Astrocyte (in vitro differentiated cells and primary cell): ENCODE measurements around the gene PCNA. TPM values are rescaled to one million over a fixed set of nuclear protein-coding genes. Genes with fewer than 3 reads are reported as not detected.
A peak's percentile ranks its signal among the peaks of the same experiment; 100 is the strongest.

Experiments used
- DNase-seq: peaks from one replicate; pipeline ENCODE4 v3.0.0-alpha.2; 2010; ENCODE audit warnings: low read depth
- FAIRE-seq: peaks from 2 replicates; lab custom pipeline; 2011; peaks lifted over from hg19 to GRCh38; lab: Jason Lieb, UNC
- H2AFZ ChIP-seq: 2 replicates; pipeline ENCODE4 v1.6.0; 2012; ENCODE audit warnings: low read depth, low read length, inconsistent platforms
- H3K27ac ChIP-seq: 2 replicates; pipeline ENCODE4 v1.5.1; 2011; ENCODE audit warnings: low read depth, low read length, inconsistent platforms
- H3K27me3 ChIP-seq: 2 replicates; pipeline ENCODE4 v1.6.0; 2011; ENCODE audit warnings: low read length, inconsistent platforms; ENCODE audit not compliant: insufficient read depth
- H3K36me3 ChIP-seq: 2 replicates; pipeline ENCODE4 v1.5.1; 2011; ENCODE audit warnings: low read length, inconsistent platforms; ENCODE audit not compliant: insufficient read depth
- H3K4me1 ChIP-seq: 2 replicates; pipeline ENCODE4 v1.5.1; 2011; ENCODE audit warnings: low read length, inconsistent platforms; ENCODE audit not compliant: insufficient read depth
- H3K4me2 ChIP-seq: 2 replicates; pipeline ENCODE4 v1.6.0; 2012; ENCODE audit warnings: low read length, inconsistent platforms
- H3K4me3 ChIP-seq: 2 replicates; pipeline ENCODE4 v1.5.1; 2011; ENCODE audit warnings: low read depth, mild to moderate bottlenecking, low read length, inconsistent platforms; ENCODE audit not compliant: insufficient read depth
- H3K79me2 ChIP-seq: 2 replicates; pipeline ENCODE4 v1.6.0; 2012; ENCODE audit warnings: mild to moderate bottlenecking, low read length, inconsistent platforms; ENCODE audit not compliant: insufficient read depth
- H3K9ac ChIP-seq: 2 replicates; pipeline ENCODE4 v1.6.0; 2012; ENCODE audit warnings: mild to moderate bottlenecking, low read length, inconsistent platforms
- H3K9me3 ChIP-seq: 2 replicates; pipeline ENCODE4 v1.5.1; 2012; ENCODE audit warnings: low read depth, mild to moderate bottlenecking, low read length, inconsistent platforms; ENCODE audit not compliant: insufficient read depth
- H4K20me1 ChIP-seq: 2 replicates; pipeline ENCODE4 v1.6.0; 2012; ENCODE audit warnings: low read length, inconsistent platforms; ENCODE audit not compliant: insufficient read depth
- H3K27ac Mint-ChIP-seq: one replicate; pipeline ENCODE4 v1.8.0; 2021; ENCODE audit warnings: mild to moderate bottlenecking, mixed read lengths; ENCODE audit not compliant: unreplicated experiment
- H3K27me3 Mint-ChIP-seq: one replicate; pipeline ENCODE4 v1.8.0; 2021; ENCODE audit warnings: low read depth, mixed read lengths; ENCODE audit not compliant: unreplicated experiment
- H3K36me3 Mint-ChIP-seq: one replicate; pipeline ENCODE4 v1.8.0; 2021; ENCODE audit warnings: low read depth, mixed read lengths; ENCODE audit not compliant: unreplicated experiment
- H3K4me1 Mint-ChIP-seq: one replicate; pipeline ENCODE4 v1.8.0; 2021; ENCODE audit warnings: low read depth, mixed read lengths; ENCODE audit not compliant: unreplicated experiment
- H3K4me3 Mint-ChIP-seq: one replicate; pipeline ENCODE4 v1.8.0; 2021; ENCODE audit warnings: mild to moderate bottlenecking, moderate library complexity, mixed read lengths; ENCODE audit not compliant: unreplicated experiment
- H3K9me3 Mint-ChIP-seq: one replicate; pipeline ENCODE4 v1.8.0; 2021; ENCODE audit warnings: mild to moderate bottlenecking, mixed read lengths; ENCODE audit not compliant: unreplicated experiment
- CTCF ChIP-seq: IDR thresholded peaks from 2 replicates; pipeline ENCODE4 v1.5.1; 2011; ENCODE audit warnings: low read depth, mild to moderate bottlenecking, inconsistent platforms, low read length, moderate library complexity; ENCODE audit not compliant: insufficient read depth
- EZH2 ChIP-seq: IDR thresholded peaks from 2 replicates; pipeline ENCODE4 v1.6.1; 2012; ENCODE audit warnings: mild to moderate bottlenecking, low read length, inconsistent platforms; ENCODE audit not compliant: insufficient read depth
- total RNA-seq: library from RNA; stranded (reverse); gene quantifications from 2 replicates; pipeline ENCODE4 v1.2.1, GENCODE V29; 2021

PCNA gene
- total RNA-seq, 1 donor from 2014 or later: 77.6 TPM

- Histone ChIP-seq H3K9ac (no peak overlapping the region), H2AFZ (no peak overlapping the region), H4K20me1 (peaks cover 52% of the 10 kb centered on the region), H3K27ac (no peak overlapping the region), H3K36me3 (no peaks in the 10 kb centered on the region), H3K9me3 (no peaks in the 10 kb centered on the region), H3K4me2 (no peak overlapping the region), H3K4me3 (no peak overlapping the region), H3K4me1 (peaks cover 28% of the 10 kb centered on the region), H3K27me3 (no peaks in the 10 kb centered on the region), H3K79me2 (peaks cover 63% of the 10 kb centered on the region)
- peaks cover 3% of the 10 kb centered on the region for H3K36me3 Mint-ChIP-seq
- DNase-seq: no peak
- FAIRE-seq: no peak
- no peak overlapping the region for H3K4me3 Mint-ChIP-seq
- no peaks in the 10 kb centered on the region for H3K9me3 Mint-ChIP-seq
- H3K4me1 Mint-ChIP-seq: peaks cover 26% of the 10 kb centered on the region
- no peak overlapping the region for H3K27ac Mint-ChIP-seq
- H3K27me3 Mint-ChIP-seq: no peaks in the 10 kb centered on the region
- no peak for TF ChIP-seq EZH2
- TF ChIP-seq CTCF: no peak
Observed at GRCh38 chr20:5153152-5153467, 33.4 kb upstream of the PCNA start.

- H3K9me3 ChIP-seq: no peaks in the 10 kb centered on the region
- H3K4me1 ChIP-seq: peaks cover 11% of the 10 kb centered on the region
- TF ChIP-seq CTCF: no peak
- TF ChIP-seq EZH2: no peak
- Mint-ChIP-seq H3K36me3 (peaks cover 9% of the 10 kb centered on the region), H3K9me3 (no peaks in the 10 kb centered on the region), H3K4me1 (peaks cover 11% of the 10 kb centered on the region), H3K27me3 (no peaks in the 10 kb centered on the region), H3K4me3 (no peak overlapping the region), H3K27ac (no peak overlapping the region)
- DNase-seq (peak; percentile 60), FAIRE-seq (no peak)
- H3K9ac ChIP-seq: no peak overlapping the region
- H3K27me3 ChIP-seq: no peaks in the 10 kb centered on the region
- peak overlapping the region; percentile 0 for H2AFZ ChIP-seq
- peaks cover 68% of the 10 kb centered on the region for H3K79me2 ChIP-seq
- H4K20me1 ChIP-seq: peaks cover 55% of the 10 kb centered on the region
- H3K4me2 ChIP-seq: peak overlapping the region; percentile 20
- H3K27ac ChIP-seq: no peak overlapping the region
- no peak overlapping the region for H3K4me3 ChIP-seq
- no peaks in the 10 kb centered on the region for H3K36me3 ChIP-seq
Observed at GRCh38 chr20:5150226-5151076, 30.7 kb upstream of the PCNA start.

- no peak overlapping the region for H3K9ac ChIP-seq
- no peaks in the 10 kb centered on the region for H3K9me3 ChIP-seq
- Mint-ChIP-seq H3K9me3 (no peaks in the 10 kb centered on the region), H3K4me1 (peaks cover 11% of the 10 kb centered on the region), H3K4me3 (no peak overlapping the region), H3K27ac (no peak overlapping the region), H3K27me3 (no peaks in the 10 kb centered on the region), H3K36me3 (peaks cover 9% of the 10 kb centered on the region)
- FAIRE-seq (no peak), DNase-seq (no peak)
- no peak overlapping the region for H3K4me3 ChIP-seq
- no peaks in the 10 kb centered on the region for H3K36me3 ChIP-seq
- TF ChIP-seq CTCF (no peak), EZH2 (no peak)
- H3K27ac ChIP-seq: no peak overlapping the region
- peaks cover 66% of the 10 kb centered on the region for H3K79me2 ChIP-seq
- no peak overlapping the region for H3K4me2 ChIP-seq
- H2AFZ ChIP-seq: no peak overlapping the region
- H3K27me3 ChIP-seq: no peaks in the 10 kb centered on the region
- peaks cover 11% of the 10 kb centered on the region for H3K4me1 ChIP-seq
- H4K20me1 ChIP-seq: peaks cover 58% of the 10 kb centered on the region
Observed at GRCh38 chr20:5149892-5150225, 30.1 kb upstream of the PCNA start.
